ENCODE measurements around the gene KCNJ6. TPM values are rescaled to one million over a fixed set of nuclear protein-coding genes. Genes with fewer than 3 reads are reported as not detected.

The KCNJ6 gene
- total RNA-seq, 1 experiment from 2014 or later = 0.05 TPM

DNA sequence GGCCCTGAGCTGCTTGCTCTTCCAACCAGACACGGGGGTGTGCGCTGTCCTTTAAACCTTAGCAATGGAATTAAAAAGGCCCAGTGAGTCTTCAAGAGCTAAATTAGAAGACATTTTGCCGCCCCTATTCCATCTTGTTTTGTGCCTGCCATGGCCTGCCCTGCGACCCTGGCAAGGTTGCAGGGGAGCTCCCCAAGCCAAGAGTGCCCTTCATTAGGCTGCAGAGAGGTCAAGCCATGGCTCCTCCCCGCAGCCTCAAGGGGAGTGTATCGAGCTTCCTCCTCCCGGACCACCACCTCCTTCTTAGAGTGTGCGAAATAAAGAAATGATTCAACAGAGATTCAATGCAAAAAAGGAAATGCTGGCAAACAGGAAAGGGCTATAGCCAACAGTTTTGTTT is 293.5 kb downstream of the KCNJ6 start:
- peaks cover 9% of the 10 kb centered on the region for H3K4me1 Mint-ChIP-seq (ENCODE audit: low read depth, unreplicated experiment)
- H3K9me3 Mint-ChIP-seq (ENCODE audit: low read depth, unreplicated experiment) = peaks cover 2% of the 10 kb centered on the region
- H3K4me3 Mint-ChIP-seq (ENCODE audit: low read depth, unreplicated experiment) = no peak overlapping the region
- TF ChIP-seq CTCF (IDR thresholded peaks at IDR 0.05; ENCODE audit: unreplicated experiment) = no peak
- no peaks in the 10 kb centered on the region for H3K36me3 Mint-ChIP-seq (ENCODE audit: insufficient read depth, unreplicated experiment)
- no peaks in the 10 kb centered on the region for H3K27me3 Mint-ChIP-seq (ENCODE audit: unreplicated experiment)
- BruUV-seq (replicated peaks) = no TSS peak
- intact Hi-C loops (cut with micrococcal nuclease; ENCODE audit: unreplicated experiment) = no loop called here
- no peak overlapping the region for H3K27ac Mint-ChIP-seq (ENCODE audit: unreplicated experiment)
- DNase-seq = no peak
- CTCF ChIA-PET = no interaction called here

DNA sequence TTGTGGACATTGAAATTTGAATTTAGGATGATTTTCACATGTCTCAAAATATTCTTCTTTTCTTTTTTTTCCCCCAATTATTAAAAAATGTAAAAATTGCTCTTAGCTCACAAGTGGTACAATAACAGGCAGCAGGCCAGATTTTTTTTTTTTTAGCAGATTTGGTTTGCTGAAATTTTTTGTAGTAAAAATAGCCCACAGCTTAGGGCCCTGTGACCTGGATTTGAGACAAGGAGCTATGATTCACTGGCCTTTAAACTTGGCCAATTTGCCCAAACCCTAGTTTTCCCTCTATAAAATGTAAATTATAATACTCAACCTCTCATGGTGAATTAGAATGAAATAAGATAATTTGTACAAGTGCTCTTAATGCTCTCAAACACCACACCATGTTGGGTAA is 295.9 kb downstream of the KCNJ6 start:
- Mint-ChIP-seq H3K27me3 (ENCODE audit: unreplicated experiment) (no peaks in the 10 kb centered on the region), H3K36me3 (ENCODE audit: insufficient read depth, unreplicated experiment) (no peaks in the 10 kb centered on the region), H3K4me1 (ENCODE audit: low read depth, unreplicated experiment) (no peaks in the 10 kb centered on the region), H3K27ac (ENCODE audit: unreplicated experiment) (no peak overlapping the region), H3K4me3 (ENCODE audit: low read depth, unreplicated experiment) (no peak overlapping the region), H3K9me3 (ENCODE audit: low read depth, unreplicated experiment) (peaks cover 2% of the 10 kb centered on the region)
- DNase-seq = no peak
- CTCF ChIA-PET = interaction anchor here (0.6 kb wide), 1 partner anchor 53 kb away, joined by 6 read pairs; no protein-coding TSS in a partner anchor
- no peak for TF ChIP-seq CTCF (IDR thresholded peaks at IDR 0.05; ENCODE audit: unreplicated experiment)
- intact Hi-C loops (cut with micrococcal nuclease; ENCODE audit: unreplicated experiment) = no loop called here
- no TSS peak for BruUV-seq (replicated peaks)

- H3K36me3 Mint-ChIP-seq (ENCODE audit: insufficient read depth, unreplicated experiment) = no peaks in the 10 kb centered on the region
- H3K27me3 Mint-ChIP-seq (ENCODE audit: unreplicated experiment) = no peaks in the 10 kb centered on the region
- H3K4me3 Mint-ChIP-seq (ENCODE audit: low read depth, unreplicated experiment) = no peak overlapping the region
- no peak overlapping the region for H3K27ac Mint-ChIP-seq (ENCODE audit: unreplicated experiment)
- peaks cover 2% of the 10 kb centered on the region for H3K9me3 Mint-ChIP-seq (ENCODE audit: low read depth, unreplicated experiment)
- DNase-seq = no peak
- CTCF ChIA-PET = no interaction called here
- no peaks in the 10 kb centered on the region for H3K4me1 Mint-ChIP-seq (ENCODE audit: low read depth, unreplicated experiment)
- BruUV-seq (replicated peaks) = no TSS peak
- intact Hi-C loops (cut with micrococcal nuclease; ENCODE audit: unreplicated experiment) = no loop called here
- TF ChIP-seq CTCF (IDR thresholded peaks at IDR 0.05; ENCODE audit: unreplicated experiment) = no peak
Observed at GRCh38 chr21:37619464-37619974, 296.7 kb downstream of the KCNJ6 start.

DNA sequence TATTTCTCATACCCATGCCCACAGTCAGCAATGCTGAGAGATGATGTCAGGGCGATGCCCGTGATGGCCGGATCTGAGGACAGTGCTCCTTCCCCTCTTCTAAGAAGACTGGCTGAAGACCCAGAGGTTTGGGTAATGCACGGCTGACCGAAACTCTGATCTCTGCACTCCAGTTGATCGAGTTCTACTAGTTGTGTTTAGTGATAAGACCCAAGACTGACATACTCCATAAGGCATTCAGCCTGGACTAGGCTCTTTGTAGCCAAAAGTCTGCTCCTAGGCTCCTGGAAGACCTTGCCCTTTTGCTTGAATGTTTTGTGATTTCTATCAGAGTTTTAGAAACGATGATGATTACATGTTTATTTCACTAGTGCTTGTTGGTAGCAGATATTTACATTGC is 298.2 kb downstream of the KCNJ6 start:
- no peak for TF ChIP-seq CTCF (IDR thresholded peaks at IDR 0.05; ENCODE audit: unreplicated experiment)
- Mint-ChIP-seq H3K36me3 (ENCODE audit: insufficient read depth, unreplicated experiment) (no peaks in the 10 kb centered on the region), H3K9me3 (ENCODE audit: low read depth, unreplicated experiment) (peaks cover 2% of the 10 kb centered on the region), H3K27me3 (ENCODE audit: unreplicated experiment) (no peaks in the 10 kb centered on the region), H3K4me1 (ENCODE audit: low read depth, unreplicated experiment) (no peaks in the 10 kb centered on the region), H3K27ac (ENCODE audit: unreplicated experiment) (no peak overlapping the region), H3K4me3 (ENCODE audit: low read depth, unreplicated experiment) (no peak overlapping the region)
- CTCF ChIA-PET = no interaction called here
- no TSS peak for BruUV-seq (replicated peaks)
- intact Hi-C loops (cut with micrococcal nuclease; ENCODE audit: unreplicated experiment) = no loop called here
- DNase-seq = no peak
